Spleen (tissue), 11 donors: Measurements from ENCODE around the gene SETBP1. TPM values are rescaled to one million over a fixed set of nuclear protein-coding genes. Genes with fewer than 3 reads are reported as not detected.

Source experiments
- DNase-seq: peaks from one replicate; pipeline ENCODE4 v3.0.0-alpha.2; 2020
- H3K27ac ChIP-seq, 8 donors: fragments of 200-600 bp; sonication (generic) in 7 of 8; 1 replicate in 4 of 8; 2 replicates in 4 of 8; pipeline versions ENCODE4 v1.5.0 to v1.8.0; 2016 to 2021; ENCODE audit warnings: inconsistent platforms in 4 of 8, mild to moderate bottlenecking in 4 of 8, moderate library complexity in 1 of 8
- H3K27me3 ChIP-seq, 7 donors: fragments of 200-600 bp; sonication (generic) in 6 of 7; replicated peaks in 1 of 7; 1 replicate in 4 of 7; 2 replicates in 3 of 7; pipeline versions ENCODE4 v1.5.0 to v1.8.0; 2016 to 2021; ENCODE audit warnings: inconsistent platforms in 3 of 7, mild to moderate bottlenecking in 1 of 7
- H3K36me3 ChIP-seq, 6 donors: fragments of 200-600 bp; sonication (generic) in 5 of 6; 1 replicate in 4 of 6; 2 replicates in 2 of 6; pipeline versions ENCODE4 v1.5.0 to v1.8.0; 2016 to 2021; ENCODE audit warnings: inconsistent platforms in 2 of 6
- H3K4me1 ChIP-seq, 6 donors: fragments of 200-600 bp; sonication (generic) in 5 of 6; 1 replicate in 3 of 6; 2 replicates in 3 of 6; pipeline versions ENCODE4 v1.5.0 to v1.8.0; 2016 to 2021; ENCODE audit warnings: inconsistent platforms in 3 of 6
- H3K4me3 ChIP-seq, 8 donors: fragments of 200-600 bp; sonication (generic) in 7 of 8; 1 replicate in 4 of 8; 2 replicates in 4 of 8; pipeline versions ENCODE4 v1.5.0 to v1.8.0; 2016 to 2021; ENCODE audit warnings: inconsistent platforms in 4 of 8, mild to moderate bottlenecking in 4 of 8, moderate library complexity in 2 of 8
- H3K9me3 ChIP-seq, 8 donors: fragments of 200-600 bp; sonication (generic) in 7 of 8; 1 replicate in 4 of 8; 2 replicates in 4 of 8; pipeline versions ENCODE4 v1.5.0 to v1.8.0; 2016 to 2021; ENCODE audit warnings: inconsistent platforms in 4 of 8
- CTCF ChIP-seq, 11 experiments: fragments of 200-600 bp in 7 of 11; fragments of 450-650 bp in 4 of 11; sonication (generic) in 4 of 11; IDR thresholded peaks in 8 of 11; conservative IDR thresholded peaks in 3 of 11; 1 replicate in 7 of 11; 2 replicates in 4 of 11; pipeline versions ENCODE4 v1.4.0 to v1.8.0; 2016 to 2021; ENCODE audit warnings: antibody characterized with exemption in 11 of 11, inconsistent platforms in 4 of 11, mild to moderate bottlenecking in 1 of 11
- POLR2A ChIP-seq, 3 donors: fragments of 450-650 bp; IDR thresholded peaks; one replicate each; pipeline ENCODE4 v1.5.1; 2017; ENCODE audit warnings: antibody characterized with exemption in 3 of 3, mild to moderate bottlenecking in 1 of 3
- POLR2AphosphoS5 ChIP-seq, 3 donors: sonication (generic); formaldehyde crosslinking; IDR thresholded peaks; one replicate each; pipeline ENCODE4 v1.5.1; 2017; ENCODE audit warnings: antibody characterized with exemption in 3 of 3
- WGBS, 5 donors: extraction: QIAGEN DNeasy Blood & Tissue Kit in 3 of 5; methylation state at CpG; one replicate each; pipeline versions ENCODE4 v1.1.5 to v1.1.7; 2013 to 2018; 5-methylcytosine and 5-hydroxymethylcytosine counted together
- intact Hi-C: fragments of 100-400 bp; cut with DNase I; formaldehyde crosslinking; loops from one replicate; pipeline ENCODE4 v1.15.0; 2023; ENCODE audit warnings: low total_unique reads
- polyA plus RNA-seq, 3 donors: library from polyadenylated mRNA; stranded (reverse); fragments of 200-250 nt; gene quantifications; one replicate each; pipeline ENCODE4 v1.2.1, GENCODE V29; 2013
- total RNA-seq, 7 donors: library from RNA; depleted of rRNA in 3 of 7; stranded (reverse); fragments of >200 nt in 3 of 7; fragmentation: NEBNext Ultra II Directional in 4 of 7; extraction: Animal tissue kit (Norgen Biotek cat#: 25700) in 4 of 7; gene quantifications; one replicate each; pipeline versions ENCODE4 v1.1.0 to v1.2.1, GENCODE V29; 2016 to 2021
- donor health status: healthy with polysubstance abuse.
- donor health status: DM: no; HTN: no; CAD: no; lungs with moderate emphysema.
- donor health status: DM: no; HTN: no; CAD: no.
- donor health status: Bipolar disorder and iron deficiency.
- donor health status: healthy.
- donor health status: DM: no; HTN: no; CAD: no.
- donor health status: DM: yes; HTN: yes; CAD: no.

SETBP1 gene
- total and polyA plus RNA-seq, 10 donors: 2.0 to 50.7 (median 33.1) TPM

- no peak for DNase-seq
- Histone ChIP-seq H3K27ac (no peak overlapping the region), H3K4me1 (peaks cover 0 to 45% (median 17%) of the 10 kb centered on the region in 6 donors), H3K36me3 (no peaks in the 10 kb centered on the region), H3K27me3 (no peaks in the 10 kb centered on the region), H3K4me3 (no peak overlapping the region), H3K9me3 (no peaks in the 10 kb centered on the region)
- no peak for TF ChIP-seq POLR2A (IDR thresholded peaks at IDR 0.05)
- TF ChIP-seq POLR2AphosphoS5 (IDR thresholded peaks at IDR 0.05): no peak
- no peak for TF ChIP-seq CTCF (IDR thresholded peaks at IDR 0.05 in 8 of 11, conservative IDR thresholded peaks at IDR 0.05 in 3 of 11)
- 86 to 100% (median 91%) methylated on average over 3 of the region's 3 CpGs for WGBS, 5 donors
- intact Hi-C loops: no loop called here
Observed at GRCh38 chr18:44828080-44828479, 147.4 kb downstream of the SETBP1 start.

- WGBS, 5 donors: 10 to 33% (median 25%) methylated on average over 1 of the region's 1 CpG
- Histone ChIP-seq H3K27ac (no peak overlapping the region), H3K36me3 (no peaks in the 10 kb centered on the region), H3K4me1 (peaks cover 0 to 27% (median 8%) of the 10 kb centered on the region in 6 donors), H3K27me3 (no peaks in the 10 kb centered on the region), H3K4me3 (no peak overlapping the region), H3K9me3 (no peaks in the 10 kb centered on the region)
- DNase-seq: no peak
- intact Hi-C loops: no loop called here
- TF ChIP-seq POLR2A (IDR thresholded peaks at IDR 0.05) (no peak), POLR2AphosphoS5 (IDR thresholded peaks at IDR 0.05) (no peak), CTCF (IDR thresholded peaks at IDR 0.05 in 8 of 11, conservative IDR thresholded peaks at IDR 0.05 in 3 of 11) (no peak)
Observed at GRCh38 chr18:44830581-44830980, 149.9 kb downstream of the SETBP1 start.

- intact Hi-C loops: no loop called here
- Histone ChIP-seq H3K4me3 (no peak overlapping the region), H3K4me1 (peaks cover 5 to 36% (median 9%) of the 10 kb centered on the region in 6 donors), H3K27me3 (no peaks in the 10 kb centered on the region), H3K9me3 (no peaks in the 10 kb centered on the region), H3K36me3 (no peaks in the 10 kb centered on the region), H3K27ac (no peak overlapping the region)
- no peak for TF ChIP-seq POLR2A (IDR thresholded peaks at IDR 0.05)
- no peak for TF ChIP-seq CTCF (IDR thresholded peaks at IDR 0.05 in 8 of 11, conservative IDR thresholded peaks at IDR 0.05 in 3 of 11)
- TF ChIP-seq POLR2AphosphoS5 (IDR thresholded peaks at IDR 0.05): no peak
- no peak for DNase-seq
- 82 to 94% (median 90%) methylated on average over 2 of the region's 2 CpGs for WGBS, 5 donors
Observed at GRCh38 chr18:44833786-44834185, 153.1 kb downstream of the SETBP1 start.

- Histone ChIP-seq H3K27ac (no peak overlapping the region), H3K36me3 (no peaks in the 10 kb centered on the region), H3K27me3 (no peaks in the 10 kb centered on the region), H3K4me1 (peaks cover 15 to 47% (median 21%) of the 10 kb centered on the region in 6 donors), H3K4me3 (no peak overlapping the region), H3K9me3 (no peaks in the 10 kb centered on the region)
- TF ChIP-seq CTCF (IDR thresholded peaks at IDR 0.05 in 8 of 11, conservative IDR thresholded peaks at IDR 0.05 in 3 of 11) (no peak), POLR2AphosphoS5 (IDR thresholded peaks at IDR 0.05) (no peak), POLR2A (IDR thresholded peaks at IDR 0.05) (no peak)
- no peak for DNase-seq
- WGBS, 5 donors: 75 to 91% (median 90%) methylated on average over 5 of the region's 5 CpGs
- intact Hi-C loops: no loop called here
Observed at GRCh38 chr18:44834867-44835469, 154.3 kb downstream of the SETBP1 start.
